ENCODE data around the gene PSMD9. TPM values are rescaled to one million over a fixed set of nuclear protein-coding genes. Genes with fewer than 3 reads are reported as not detected.
"Not testable (repeated sequence)": the region's sequence is repeated elsewhere in the genome, so short reads cannot be mapped to it uniquely, and the experiment has no call there.

PSMD9 gene
- total RNA-seq, 4 donors from 2014 or later: 54.8 to 79.5 (median 70.7) TPM

- TF ChIP-seq POLR2A (IDR thresholded peaks at IDR 0.05) (no peak), EP300 (IDR thresholded peaks at IDR 0.05) (no peak), POLR2AphosphoS5 (IDR thresholded peaks at IDR 0.05) (no peak), CTCF (IDR thresholded peaks at IDR 0.05) (no peak)
- ATAC-seq: no peak
- H3K9me3 ChIP-seq: no peaks in the 10 kb centered on the region
- no peaks in the 10 kb centered on the region for H3K4me1 ChIP-seq
- H3K27me3 ChIP-seq: no peaks in the 10 kb centered on the region
- WGBS, 2 donors (ENCODE audit: low coverage in 1 of 2): 56% methylated on average over 1 of the region's 1 CpG; no CpG with 5 or more reads in 1 of the 2 donors
- no peaks in the 10 kb centered on the region for H3K36me3 ChIP-seq
- no peak overlapping the region for H3K27ac ChIP-seq
- no peak overlapping the region for H3K4me3 ChIP-seq
These were observed 42.9 kb upstream of the PSMD9 start for GRCh38 chr12:121845701-121846100.

GRCh38 chr12:121849211-121849610 is 39.4 kb upstream of the PSMD9 start:
- no peak for TF ChIP-seq EP300 (IDR thresholded peaks at IDR 0.05)
- TF ChIP-seq POLR2AphosphoS5 (IDR thresholded peaks at IDR 0.05): no peak
- no peak for TF ChIP-seq CTCF (IDR thresholded peaks at IDR 0.05)
- no peak for TF ChIP-seq POLR2A (IDR thresholded peaks at IDR 0.05)
- Histone ChIP-seq H3K27me3 (no peaks in the 10 kb centered on the region), H3K36me3 (no peaks in the 10 kb centered on the region), H3K27ac (no peak overlapping the region), H3K9me3 (no peaks in the 10 kb centered on the region), H3K4me1 (no peaks in the 10 kb centered on the region), H3K4me3 (no peak overlapping the region)
- ATAC-seq: no peak
- 91% methylated on average over 4 of the region's 6 CpGs; no CpG with 5 or more reads in 1 of the 2 donors for WGBS, 2 donors (ENCODE audit: low coverage in 1 of 2)

- no peak for TF ChIP-seq POLR2A (IDR thresholded peaks at IDR 0.05)
- TF ChIP-seq CTCF (IDR thresholded peaks at IDR 0.05): no peak
- TF ChIP-seq POLR2AphosphoS5 (IDR thresholded peaks at IDR 0.05): no peak
- no peak for TF ChIP-seq EP300 (IDR thresholded peaks at IDR 0.05)
- no peaks in the 10 kb centered on the region for H3K36me3 ChIP-seq
- no peaks in the 10 kb centered on the region for H3K27me3 ChIP-seq
- H3K9me3 ChIP-seq: no peaks in the 10 kb centered on the region
- no peak overlapping the region for H3K4me3 ChIP-seq
- ATAC-seq: no peak
- H3K27ac ChIP-seq: no peak overlapping the region
- 81% methylated on average over 6 of the region's 13 CpGs; no CpG with 5 or more reads in 1 of the 2 donors for WGBS, 2 donors (ENCODE audit: low coverage in 1 of 2)
- H3K4me1 ChIP-seq: no peaks in the 10 kb centered on the region
These were observed 38.9 kb upstream of the PSMD9 start for GRCh38 chr12:121849665-121850064.

DNA sequence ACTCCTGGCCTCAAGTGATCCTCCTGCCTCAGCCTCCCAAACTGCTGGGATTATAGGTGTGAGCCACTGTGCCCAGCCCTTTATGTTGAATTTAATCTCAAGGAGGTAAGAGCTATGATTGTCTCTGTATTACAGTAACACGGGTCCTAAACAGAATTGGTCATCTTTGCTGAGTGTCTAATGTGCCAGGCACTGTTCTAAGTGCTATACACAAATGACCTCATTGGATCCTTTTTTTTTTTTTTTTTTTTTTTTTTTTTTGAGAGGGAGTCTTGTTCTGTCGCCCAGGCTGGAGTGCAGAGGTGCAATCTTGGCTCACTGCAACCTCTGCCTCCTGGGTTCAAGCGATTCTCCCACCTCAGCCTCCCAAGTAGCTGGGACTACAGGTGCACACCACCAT is 36.2 kb upstream of the PSMD9 start:
- not testable (repeated sequence) for H3K9me3 ChIP-seq, H3K4me3 ChIP-seq, H3K36me3 ChIP-seq, H3K27me3 ChIP-seq, H3K4me1 ChIP-seq, ATAC-seq, H3K27ac ChIP-seq
- 33 to 74% methylated on average over 1 to 3 of the region's 3 CpGs for WGBS, 2 donors (ENCODE audit: low coverage in 1 of 2)

- ATAC-seq: no peak
- Histone ChIP-seq H3K36me3 (no peaks in the 10 kb centered on the region), H3K9me3 (no peaks in the 10 kb centered on the region), H3K4me1 (peaks cover 4 to 32% (median 14%) of the 10 kb centered on the region in 3 donors), H3K27me3 (no peaks in the 10 kb centered on the region), H3K27ac (peak overlapping the region in 3 of 4 donors; percentile 90 to 91 (median 90)), H3K4me3 (no peak overlapping the region)
- 82% methylated on average over 2 of the region's 11 CpGs; no CpG with 5 or more reads in 1 of the 2 donors for WGBS, 2 donors (ENCODE audit: low coverage in 1 of 2)
- TF ChIP-seq POLR2AphosphoS5 (IDR thresholded peaks at IDR 0.05): no peak
- no peak for TF ChIP-seq POLR2A (IDR thresholded peaks at IDR 0.05)
- TF ChIP-seq EP300 (IDR thresholded peaks at IDR 0.05): no peak
- TF ChIP-seq CTCF (IDR thresholded peaks at IDR 0.05): no peak
These were observed 31.0 kb upstream of the PSMD9 start for GRCh38 chr12:121857322-121858246.

Measured in gastroesophageal sphincter (tissue), 4 donors.